GM12872 (cell line): Measurements from ENCODE around the gene EDIL3.

ENCODE experiments used
- TF ChIP-seq, protein P1 (sequence below): IDR thresholded peaks from 3 replicates; pipeline ENCODE4 v1.5.1; 2011; ENCODE audit warnings: low read depth, mild to moderate bottlenecking, low read length, moderate library complexity; ENCODE audit not compliant: insufficient read depth

The EDIL3 gene

DNA sequence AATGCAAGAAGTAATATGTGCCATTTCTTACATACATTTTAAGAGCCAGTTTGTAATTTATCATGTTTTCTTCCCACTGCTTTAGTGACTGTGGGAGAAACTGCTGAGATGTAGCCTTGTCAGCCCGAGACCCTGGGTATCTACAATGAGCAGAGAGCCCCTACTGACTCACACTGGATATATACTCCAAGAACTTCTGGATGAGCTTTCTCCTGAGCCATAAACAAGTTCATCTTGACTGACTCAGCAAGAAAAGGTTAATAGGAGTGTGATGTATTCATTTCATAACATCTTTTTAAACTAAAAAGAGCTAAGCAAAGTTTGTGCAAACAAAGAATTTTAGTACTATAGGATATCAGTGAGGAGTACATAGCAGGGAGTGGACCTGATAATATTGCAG is 182.5 kb downstream of the EDIL3 start:
- TF ChIP-seq, protein P1, sequence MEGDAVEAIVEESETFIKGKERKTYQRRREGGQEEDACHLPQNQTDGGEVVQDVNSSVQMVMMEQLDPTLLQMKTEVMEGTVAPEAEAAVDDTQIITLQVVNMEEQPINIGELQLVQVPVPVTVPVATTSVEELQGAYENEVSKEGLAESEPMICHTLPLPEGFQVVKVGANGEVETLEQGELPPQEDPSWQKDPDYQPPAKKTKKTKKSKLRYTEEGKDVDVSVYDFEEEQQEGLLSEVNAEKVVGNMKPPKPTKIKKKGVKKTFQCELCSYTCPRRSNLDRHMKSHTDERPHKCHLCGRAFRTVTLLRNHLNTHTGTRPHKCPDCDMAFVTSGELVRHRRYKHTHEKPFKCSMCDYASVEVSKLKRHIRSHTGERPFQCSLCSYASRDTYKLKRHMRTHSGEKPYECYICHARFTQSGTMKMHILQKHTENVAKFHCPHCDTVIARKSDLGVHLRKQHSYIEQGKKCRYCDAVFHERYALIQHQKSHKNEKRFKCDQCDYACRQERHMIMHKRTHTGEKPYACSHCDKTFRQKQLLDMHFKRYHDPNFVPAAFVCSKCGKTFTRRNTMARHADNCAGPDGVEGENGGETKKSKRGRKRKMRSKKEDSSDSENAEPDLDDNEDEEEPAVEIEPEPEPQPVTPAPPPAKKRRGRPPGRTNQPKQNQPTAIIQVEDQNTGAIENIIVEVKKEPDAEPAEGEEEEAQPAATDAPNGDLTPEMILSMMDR, result no peak

DNA sequence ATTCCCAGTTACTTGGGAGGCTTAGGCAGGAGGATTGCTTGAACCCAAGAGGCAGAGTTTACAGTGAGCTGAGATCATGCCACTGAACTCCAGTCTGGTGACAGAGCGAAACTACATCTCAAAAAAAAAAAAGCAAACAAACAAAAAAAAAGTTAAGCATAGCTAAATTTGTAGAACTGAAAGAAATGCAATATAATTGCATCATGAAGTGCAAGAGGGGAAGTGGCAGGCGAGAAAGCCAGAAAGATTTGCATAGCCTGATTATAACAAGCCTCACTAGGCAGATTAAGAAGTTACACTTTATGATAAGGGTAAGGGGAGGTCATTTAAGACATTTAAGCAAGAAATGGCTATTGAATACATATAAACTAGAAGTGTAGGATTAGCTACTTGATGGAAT is 187.1 kb downstream of the EDIL3 start:
- TF ChIP-seq, protein P1, result no peak

DNA sequence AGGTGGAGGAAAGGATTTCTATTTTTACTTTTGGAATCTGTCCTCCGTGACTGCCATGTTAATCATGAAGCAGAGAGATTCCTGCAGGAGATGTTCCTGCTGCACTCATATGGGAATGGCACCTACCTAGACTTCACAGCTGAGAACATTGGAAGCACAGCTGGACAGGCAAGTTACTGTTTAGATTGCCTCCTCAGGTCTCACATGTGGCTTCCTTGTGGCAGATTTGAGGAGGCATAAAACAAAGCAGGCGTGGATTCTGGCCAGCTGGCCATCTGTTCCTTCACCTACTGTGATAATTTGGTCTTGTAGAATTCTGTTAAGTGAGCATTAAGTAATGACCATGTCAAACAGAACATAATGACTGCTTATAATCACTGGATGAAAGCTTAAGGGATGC is 193.4 kb downstream of the EDIL3 start:
- TF ChIP-seq, protein P1, result no peak

DNA sequence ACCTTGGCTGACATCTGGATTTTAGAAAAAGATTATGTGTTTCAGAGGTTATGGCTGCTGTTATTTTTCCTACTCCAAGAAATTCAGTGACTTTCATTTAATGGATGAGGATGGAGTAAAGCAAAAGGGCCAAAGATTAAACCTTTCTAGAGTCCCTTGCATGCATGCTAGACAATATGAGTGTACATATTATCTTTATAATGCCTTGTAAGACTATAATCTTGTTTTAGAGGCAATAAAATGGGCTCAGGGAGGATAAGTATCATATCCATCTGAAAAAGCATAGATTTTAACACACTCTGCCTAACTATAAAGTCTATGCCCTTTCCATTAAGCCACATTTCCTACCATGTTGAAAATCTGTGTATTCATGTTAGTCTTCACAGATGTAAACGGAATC is 199.8 kb downstream of the EDIL3 start:
- TF ChIP-seq, protein P1, result no peak

DNA sequence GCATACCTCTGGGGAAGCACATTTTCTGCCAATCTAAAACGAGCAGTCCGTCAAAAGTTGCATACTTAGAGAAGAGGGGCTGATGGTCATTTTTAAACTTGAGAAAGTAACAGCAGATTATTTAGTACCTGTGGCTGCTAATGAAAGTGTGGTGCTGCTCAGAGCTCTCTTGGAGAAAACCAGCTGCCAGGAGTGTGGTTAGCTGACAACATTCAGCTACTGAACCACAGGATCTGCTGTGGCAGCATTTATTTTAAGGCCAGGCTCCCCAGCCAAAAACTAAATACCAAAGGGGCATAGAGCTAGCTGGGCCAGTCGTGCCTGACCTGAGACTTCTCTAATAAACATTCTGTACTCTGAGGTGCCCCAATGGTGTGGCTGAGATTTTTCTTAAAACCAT is 203.6 kb downstream of the EDIL3 start:
- TF ChIP-seq, protein P1, result no peak

DNA sequence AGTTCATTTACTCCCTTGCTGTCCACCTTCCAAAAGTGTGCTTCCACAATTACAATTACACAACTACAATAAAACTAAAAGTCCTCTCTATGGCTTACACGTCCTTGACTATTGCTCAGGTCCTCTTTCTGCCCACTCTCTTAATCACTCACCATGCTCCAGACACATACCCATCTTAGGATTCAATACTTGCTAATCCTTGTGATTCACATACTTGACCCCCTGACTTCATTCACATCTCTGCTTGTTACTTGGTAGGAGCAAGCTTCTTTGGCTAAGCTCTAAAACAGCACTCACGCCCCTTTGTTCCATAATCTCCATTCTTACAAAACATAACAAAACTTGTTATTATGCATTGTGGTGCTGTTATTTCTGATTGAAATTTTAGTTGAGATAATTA is 215.8 kb downstream of the EDIL3 start:
- TF ChIP-seq, protein P1, result no peak

DNA sequence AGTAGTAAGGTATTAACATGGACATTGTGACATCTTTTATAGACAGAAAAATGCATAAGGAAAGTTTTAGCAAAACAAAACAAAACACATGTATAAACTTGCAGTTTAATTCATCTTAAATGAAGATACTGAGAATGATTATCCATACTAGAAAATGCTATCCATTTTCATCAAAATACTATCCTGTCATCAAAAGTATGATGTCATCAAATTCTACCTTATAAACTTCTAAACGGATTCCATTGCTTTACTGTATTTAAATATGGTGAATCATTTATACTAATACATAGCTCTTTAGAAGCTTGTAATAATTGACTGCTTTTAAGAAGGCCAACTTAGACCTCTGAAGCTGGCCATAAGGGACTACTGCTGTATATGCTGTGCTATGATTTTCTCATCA is 221.0 kb downstream of the EDIL3 start:
- TF ChIP-seq, protein P1, result no peak

DNA sequence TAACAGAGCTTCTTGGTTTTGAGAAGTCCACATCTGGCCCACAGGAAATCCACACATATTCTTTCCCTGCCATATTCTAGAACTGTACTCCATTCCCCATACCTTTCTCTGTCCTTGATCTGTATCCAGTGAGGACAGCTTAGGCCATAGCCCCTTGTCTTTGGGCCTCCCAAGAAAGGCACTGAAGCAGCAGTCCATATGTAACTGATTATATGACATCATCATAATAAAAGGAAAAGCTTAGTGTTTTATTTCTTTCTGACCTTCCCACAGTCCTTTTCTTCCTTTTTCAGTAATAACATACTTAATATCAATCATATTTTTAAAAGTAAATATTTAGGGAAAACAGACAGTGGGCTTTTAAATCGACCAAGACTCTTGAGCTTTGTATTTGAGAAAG is 222.0 kb downstream of the EDIL3 start:
- TF ChIP-seq, protein P1, result no peak
